Right cardiac atrium (tissue), 5 donors: ENCODE results near the gene BSN. TPM values are rescaled to one million over a fixed set of nuclear protein-coding genes. Genes with fewer than 3 reads are reported as not detected.
A peak's percentile ranks its signal among the peaks of the same experiment; 100 is the strongest.

Experiments used
- ATAC-seq, 2 donors: fragments of 200-7000 bp; cut with Tn5 transposase; one replicate each; pipeline versions ENCODE4 v1.8.0 to v1.9.1; 2020; ENCODE audit warnings: moderate library complexity in 2 of 2, mild to moderate bottlenecking in 1 of 2
- DNase-seq, 3 donors: peaks; one replicate each; pipeline ENCODE4 v3.0.0-alpha.2; 2020
- H3K27ac ChIP-seq: one replicate; pipeline ENCODE4 v1.5.1; 2013; ENCODE audit warnings: mild to moderate bottlenecking, low read length, control low read depth, moderate library complexity
- H3K27me3 ChIP-seq: one replicate; pipeline ENCODE4 v1.6.1; 2013; ENCODE audit not compliant: control insufficient read depth, insufficient read depth
- H3K4me1 ChIP-seq: one replicate; pipeline ENCODE4 v1.6.1; 2013; ENCODE audit warnings: low read length; ENCODE audit not compliant: control insufficient read depth, insufficient read depth
- H3K4me3 ChIP-seq: one replicate; pipeline ENCODE4 v1.5.1; 2013; ENCODE audit warnings: low read length, control low read depth
- H3K9me3 ChIP-seq: one replicate; pipeline ENCODE4 v1.6.1; 2013; ENCODE audit warnings: low read length; ENCODE audit not compliant: control insufficient read depth
- WGBS: extraction: QIAGEN DNeasy Blood & Tissue Kit; methylation state at CpG from one replicate; pipeline ENCODE4 v1.1.7; 2013; 5-methylcytosine and 5-hydroxymethylcytosine counted together
- intact Hi-C, 4 donors: fragments of 100-400 bp; cut with DNase I; formaldehyde crosslinking; loops; one replicate each; pipeline versions ENCODE4 v1.11.0 to v1.14.0; 2022 to 2023
- polyA plus RNA-seq: library from polyadenylated mRNA; stranded (reverse); fragments of 200-250 nt; gene quantifications from one replicate; pipeline ENCODE4 v1.2.3, GENCODE V29; 2013
- total RNA-seq, 4 donors: library from RNA; stranded (reverse); fragmentation: NEBNext Ultra II Directional; extraction: Animal tissue kit (Norgen Biotek cat#: 25700); gene quantifications; one replicate each; pipeline ENCODE4 v1.2.1, GENCODE V29; 2021
- donor health status: healthy with polysubstance abuse.
- donor health status: DM: no; HTN: yes; CAD: no.
- donor health status: DM: no; HTN: no; CAD: no.
- donor health status: DM: no; HTN: yes; CAD: no; lungs with severe emphysema.
- donor health status: DM: yes; HTN: yes; CAD: no.

Gene BSN
- total and polyA plus RNA-seq, 5 donors: 0.25 to 1.4 (median 0.38) TPM

GRCh38 chr3:49711489-49711888, 157.2 kb downstream of the BSN start:
- 88% methylated on average over 5 of the region's 5 CpGs for WGBS
- no peak overlapping the region for H3K27ac ChIP-seq
- H3K27me3 ChIP-seq: no peaks in the 10 kb centered on the region
- no peaks in the 10 kb centered on the region for H3K9me3 ChIP-seq
- no peak overlapping the region for H3K4me3 ChIP-seq
- H3K4me1 ChIP-seq: no peaks in the 10 kb centered on the region
- intact Hi-C loops: no loop called here
- peak in 2 of 3 donors; percentile 14 for DNase-seq
- ATAC-seq: no peak

GRCh38 chr3:49712166-49712565, 157.9 kb downstream of the BSN start:
- Histone ChIP-seq H3K9me3 (no peaks in the 10 kb centered on the region), H3K27me3 (no peaks in the 10 kb centered on the region), H3K4me1 (no peaks in the 10 kb centered on the region), H3K4me3 (no peak overlapping the region), H3K27ac (no peak overlapping the region)
- intact Hi-C loops: no loop called here
- DNase-seq (peak in 2 of 3 donors; percentile 25 to 33), ATAC-seq (no peak)
- WGBS: 96% methylated on average over 11 of the region's 11 CpGs

GRCh38 chr3:49712631-49713317, 158.5 kb downstream of the BSN start:
- no peak overlapping the region for H3K4me3 ChIP-seq
- H3K27me3 ChIP-seq: no peaks in the 10 kb centered on the region
- no peak for ATAC-seq
- 68% methylated on average over 7 of the region's 7 CpGs for WGBS
- no peaks in the 10 kb centered on the region for H3K4me1 ChIP-seq
- intact Hi-C loops: no loop called here
- peak in 2 of 3 donors; percentile 41 to 43 for DNase-seq
- H3K9me3 ChIP-seq: no peaks in the 10 kb centered on the region
- no peak overlapping the region for H3K27ac ChIP-seq

- intact Hi-C loops: no loop called here
- H3K9me3 ChIP-seq: no peaks in the 10 kb centered on the region
- no peaks in the 10 kb centered on the region for H3K4me1 ChIP-seq
- H3K4me3 ChIP-seq: no peak overlapping the region
- WGBS: 90% methylated on average over 25 of the region's 25 CpGs
- no peak overlapping the region for H3K27ac ChIP-seq
- DNase-seq (peak in 2 of 3 donors; percentile 40 to 58), ATAC-seq (no peak)
- H3K27me3 ChIP-seq: no peaks in the 10 kb centered on the region
Observed at GRCh38 chr3:49713336-49714105, 159.2 kb downstream of the BSN start.

GRCh38 chr3:49714728-49715550, 160.7 kb downstream of the BSN start:
- 86% methylated on average over 13 of the region's 13 CpGs for WGBS
- H3K27me3 ChIP-seq: no peaks in the 10 kb centered on the region
- ATAC-seq (no peak), DNase-seq (peak in 2 of 3 donors; percentile 37 to 48)
- intact Hi-C loops: no loop called here
- no peaks in the 10 kb centered on the region for H3K4me1 ChIP-seq
- H3K27ac ChIP-seq: no peak overlapping the region
- no peaks in the 10 kb centered on the region for H3K9me3 ChIP-seq
- no peak overlapping the region for H3K4me3 ChIP-seq

- intact Hi-C loops: no loop called here
- WGBS: 88% methylated on average over 13 of the region's 13 CpGs
- H3K4me3 ChIP-seq: no peak overlapping the region
- no peak for ATAC-seq
- H3K4me1 ChIP-seq: no peaks in the 10 kb centered on the region
- no peaks in the 10 kb centered on the region for H3K9me3 ChIP-seq
- DNase-seq: peak in 2 of 3 donors; percentile 32 to 40
- H3K27me3 ChIP-seq: no peaks in the 10 kb centered on the region
- no peak overlapping the region for H3K27ac ChIP-seq
Observed at GRCh38 chr3:49715611-49716121, 161.4 kb downstream of the BSN start.

- H3K9me3 ChIP-seq: no peaks in the 10 kb centered on the region
- no peak overlapping the region for H3K4me3 ChIP-seq
- DNase-seq (peak in 2 of 3 donors; percentile 22 to 39), ATAC-seq (no peak)
- H3K27ac ChIP-seq: no peak overlapping the region
- no peaks in the 10 kb centered on the region for H3K27me3 ChIP-seq
- intact Hi-C loops: no loop called here
- no peaks in the 10 kb centered on the region for H3K4me1 ChIP-seq
- WGBS: 93% methylated on average over 7 of the region's 7 CpGs
Observed at GRCh38 chr3:49716169-49716568, 161.9 kb downstream of the BSN start.

GRCh38 chr3:49716691-49717210, 162.5 kb downstream of the BSN start:
- DNase-seq (peak in 2 of 3 donors; percentile 47 to 55), ATAC-seq (no peak)
- 88% methylated on average over 16 of the region's 16 CpGs for WGBS
- no peak overlapping the region for H3K27ac ChIP-seq
- no peaks in the 10 kb centered on the region for H3K4me1 ChIP-seq
- no peaks in the 10 kb centered on the region for H3K9me3 ChIP-seq
- intact Hi-C loops: no loop called here
- no peaks in the 10 kb centered on the region for H3K27me3 ChIP-seq
- H3K4me3 ChIP-seq: no peak overlapping the region

- DNase-seq: peak in 1 of 3 donors; percentile 52
- intact Hi-C loops: no loop called here
- WGBS: 85% methylated on average over 14 of the region's 14 CpGs
Observed at GRCh38 chr3:49717211-49717958, 163.1 kb downstream of the BSN start.

More at GRCh38 chr3:49717211-49717958, 163.1 kb downstream of the BSN start:
- Histone ChIP-seq H3K4me1 (no peaks in the 10 kb centered on the region), H3K27me3 (no peaks in the 10 kb centered on the region), H3K4me3 (no peak overlapping the region), H3K9me3 (no peaks in the 10 kb centered on the region), H3K27ac (no peak overlapping the region)
- ATAC-seq: no peak
